K562 (cell line): ENCODE results near the gene ADAT2. TPM values are rescaled to one million over a fixed set of nuclear protein-coding genes. Genes with fewer than 3 reads are reported as not detected.
A peak's percentile ranks its signal among the peaks of the same experiment; 100 is the strongest.

Experiments
- CHD1 ChIP-seq: fragments of 200-600 bp; sonication (generic); IDR thresholded peaks from one replicate; pipeline ENCODE4 v1.6.1; 2012; ENCODE audit warnings: mild to moderate bottlenecking, moderate library complexity, low read length, inconsistent platforms
- CREB3 ChIP-seq: fragments of 450-650 bp; conservative IDR thresholded peaks from 2 replicates; pipeline ENCODE4 v1.6.1; 2016; ENCODE audit warnings: missing genetic modification characterization, low read depth, mild to moderate bottlenecking, missing compliant biosample characterization, moderate library complexity
- DACH1 ChIP-seq: fragments of 450-650 bp; IDR thresholded peaks from 2 replicates; pipeline ENCODE4 v1.6.1; 2018; ENCODE audit not compliant: partially characterized antibody
- ELF1 ChIP-seq: fragments of 200-800 bp; sonication (Bioruptor generic); IDR thresholded peaks from 2 replicates; pipeline ENCODE4 v1.6.1; 2016; ENCODE audit warnings: missing genetic modification characterization, missing compliant biosample characterization
- HDAC3 ChIP-seq: fragments of 450-650 bp; IDR thresholded peaks from 2 replicates; pipeline ENCODE4 v1.6.1; 2018; ENCODE audit warnings: borderline replicate concordance, mild to moderate bottlenecking, moderate library complexity; ENCODE audit not compliant: partially characterized antibody
- HES1 ChIP-seq: fragments of 450-650 bp; IDR thresholded peaks from 2 replicates; pipeline ENCODE4 v1.6.1; 2016; ENCODE audit warnings: low read depth, mild to moderate bottlenecking, moderate library complexity
- ILF3 ChIP-seq: fragments of 450-650 bp; IDR thresholded peaks from 2 replicates; pipeline ENCODE4 v1.6.1; 2018; ENCODE audit warnings: antibody characterized with exemption, mild to moderate bottlenecking, moderate library complexity, borderline replicate concordance
- MCM3 ChIP-seq: fragments of 450-650 bp; IDR thresholded peaks from 2 replicates; pipeline ENCODE4 v1.6.1; 2016
- NFE2 ChIP-seq: IDR thresholded peaks from 2 replicates; pipeline ENCODE4 v1.6.1; 2014; ENCODE audit warnings: antibody characterized with exemption, low read depth
- NFYB ChIP-seq: IDR thresholded peaks from 2 replicates; pipeline ENCODE4 v1.6.1; 2011; ENCODE audit warnings: mild to moderate bottlenecking, moderate library complexity; ENCODE audit not compliant: insufficient read length; ENCODE audit errors: extremely low read depth
- NONO ChIP-seq, 2 experiments: fragments of 200-400 bp in 1 of 2; fragments of 450-650 bp in 1 of 2; formaldehyde crosslinking in 1 of 2; IDR thresholded peaks; 2 replicates each; pipeline ENCODE4 v1.6.1; 2017; ENCODE audit warnings: low read depth in 2 of 2, mild to moderate bottlenecking in 2 of 2, moderate library complexity in 2 of 2, low read length in 1 of 2
- RCOR1 ChIP-seq, 2 experiments: IDR thresholded peaks; 2 replicates each; pipeline ENCODE4 v1.6.1; 2012; ENCODE audit warnings: low read depth in 2 of 2, low read length in 2 of 2, borderline replicate concordance in 1 of 2, improper control_type of control experiment in 1 of 2
- SMARCA4 ChIP-seq: fragments of 450-650 bp; IDR thresholded peaks from 2 replicates; pipeline ENCODE4 v1.6.1; 2016
- TAF9B ChIP-seq: fragments of 450-650 bp; IDR thresholded peaks from 2 replicates; pipeline ENCODE4 v1.6.1; 2018; ENCODE audit warnings: mild to moderate bottlenecking; ENCODE audit not compliant: partially characterized antibody
- TAL1 ChIP-seq: fragments of 450-650 bp; IDR thresholded peaks from 2 replicates; pipeline ENCODE4 v1.6.1; 2016; ENCODE audit warnings: mild to moderate bottlenecking
- TBL1XR1 ChIP-seq, 2 experiments: IDR thresholded peaks; 2 replicates each; pipeline ENCODE4 v1.6.1; 2012; ENCODE audit warnings: improper control_type of control experiment in 2 of 2, low read length in 2 of 2, mild to moderate bottlenecking in 1 of 2
- USF1 ChIP-seq: sonication (generic); formaldehyde crosslinking; IDR thresholded peaks from 2 replicates; pipeline ENCODE4 v1.9.0; 2022; ENCODE audit warnings: mild to moderate bottlenecking, missing genetic modification reagents
- WHSC1 ChIP-seq: IDR thresholded peaks from one replicate; pipeline ENCODE4 v1.6.1; 2012; ENCODE audit warnings: low read length, control low read depth, inconsistent platforms
- ZBTB2 ChIP-seq: fragments of 450-650 bp; IDR thresholded peaks from 2 replicates; pipeline ENCODE4 v1.6.1; 2016; ENCODE audit warnings: antibody characterized with exemption
- ZBTB5 ChIP-seq: fragments of 450-650 bp; IDR thresholded peaks from 2 replicates; pipeline ENCODE4 v1.6.1; 2017; ENCODE audit warnings: antibody characterized with exemption
- ZNF124 ChIP-seq: sonication (generic); formaldehyde crosslinking; IDR thresholded peaks from 2 replicates; pipeline ENCODE4 v1.8.1; 2022; ENCODE audit warnings: missing genetic modification reagents
- ZNF146 ChIP-seq: IDR thresholded peaks from one replicate; pipeline ENCODE4 v1.6.1; 2018; ENCODE audit warnings: missing compliant biosample characterization; ENCODE audit not compliant: unreplicated experiment
- ZNF274 ChIP-seq: IDR thresholded peaks from 2 replicates; pipeline ENCODE4 v1.6.1; 2011; ENCODE audit warnings: low read depth, mild to moderate bottlenecking, low read length, moderate library complexity, borderline replicate concordance
- polyA plus RNA-seq, 8 experiments: library from polyadenylated mRNA; depleted of rRNA in 4 of 8; stranded (reverse) in 5 of 8; unstranded in 3 of 8; fragments of >200 nt; fragmentation: Nextera tagmentation in 2 of 8; fragmentation: Illumina TruSeq in 1 of 8; extraction: Ambion mirVana in 2 of 8; extraction: Trizol in 1 of 8; gene quantifications; 2 replicates each; pipeline versions ENCODE4 v1.2.1 to v1.2.3, GENCODE V29; 2011 to 2014; ENCODE audit warnings: inconsistent platforms in 1 of 8, missing spikeins in 1 of 8
- total RNA-seq, 7 experiments: library from RNA; depleted of rRNA in 6 of 7; stranded (reverse); fragments of >200 nt in 6 of 7; fragmentation: Illumina TruSeq in 2 of 7; extraction: Trizol in 2 of 7; gene quantifications; 2 replicates each; pipeline versions ENCODE4 v1.2.1 to v1.2.3, GENCODE V29; 2011 to 2021; ENCODE audit warnings: low replicate concordance in 1 of 7

The ADAT2 gene
- total and polyA plus RNA-seq, 9 of the 15 experiments (the other 6 are each of a cell fraction or from before 2014, with no cell fraction given) = 13.0 to 62.5 (median 31.7) TPM

- TF ChIP-seq ZBTB5 (no peak), ZBTB2 (peak; percentile 89), CHD1 (no peak), ELF1 (tag) (peak; percentile 57; the same call in 1 of the 2 replicates), NFYB (peak; percentile 35), TAL1 (no peak), RCOR1 (IDR thresholded peaks at IDR 0.05; ENCODE audit: borderline replicate concordance in 1 of 2, low read depth in 2 of 2, low read length in 2 of 2) (peak; percentile 64 to 67; a peak in 2 of 4 replicates), ZNF124 (CRISPR knock-in tag) (no peak), TAF9B (peak; percentile 97), NONO (IDR thresholded peaks at IDR 0.05; ENCODE audit: low read depth in 2 of 2, low read length in 1 of 2) (peak; percentile 84 to 91), NFE2 (peak; percentile 4), HES1 (no peak), CREB3 (tag) (no peak), ZNF274 (no peak), DACH1 (peak; percentile 26), ZNF146 (CRISPR knock-in tag) (peak; percentile 14), HDAC3 (peak; percentile 57), WHSC1 (no peak), MCM3 (no peak), USF1 (CRISPR knock-in tag) (no peak), ILF3 (no peak), TBL1XR1 (IDR thresholded peaks at IDR 0.05; ENCODE audit: low read length in 2 of 2) (peak in 1 of 2 experiments; percentile 82; a peak in 1 of 4 replicates), SMARCA4 (no peak)
Measured at GRCh38 chr6:143450453-143451371, at the start of gene ADAT2, which contains the start of gene PEX3 (continued).
